Endothelial cell of umbilical vein (primary cell): ENCODE results near the gene TEX26. TPM values are rescaled to one million over a fixed set of nuclear protein-coding genes. Genes with fewer than 3 reads are reported as not detected.

Source experiments
- BruUV-seq: library from RNA; stranded (reverse); fragments of 400-500 nt; replicated peaks from 2 replicates; lab custom pipeline; 2021; lab: Mats Ljungman, UMichigan
- CTCF ChIA-PET: fragments of 300-600, 350-600 bp; sonication (Branson Sonifier 250); formaldehyde crosslinking; loops from one replicate; lab custom pipeline; 2021; ENCODE audit warnings: antibody characterized with exemption, inconsistent platforms; lab: Charles Lee
- POLR2A ChIA-PET: fragments of 300-600, 350-600 bp; sonication (Branson Sonifier 250); formaldehyde crosslinking; loops from one replicate; lab custom pipeline; 2021; ENCODE audit warnings: antibody characterized with exemption, inconsistent platforms; lab: Charles Lee
- DNase-seq: peaks from one replicate; pipeline ENCODE4 v3.0.0-alpha.2; 2011; ENCODE audit warnings: low read depth, low spot score
- FAIRE-seq: peaks from 2 replicates; lab custom pipeline; 2011; peaks lifted over from hg19 to GRCh38; lab: Jason Lieb, UNC
- H2AFZ ChIP-seq: 2 replicates; pipeline ENCODE4 v1.6.0; 2012; ENCODE audit warnings: low read depth, low read length, control low read depth, inconsistent platforms
- H3K27ac ChIP-seq: 2 replicates; pipeline ENCODE4 v1.5.1; 2011; ENCODE audit warnings: low read depth, mild to moderate bottlenecking, control low read depth, low read length, moderate library complexity; ENCODE audit not compliant: insufficient read depth
- H3K27me3 ChIP-seq, 2 experiments: 2 replicates each; pipeline versions ENCODE4 v1.6.0 to v1.6.1; 2011; ENCODE audit warnings: low read length in 2 of 2, mixed read lengths in 1 of 2; ENCODE audit not compliant: control insufficient read depth in 2 of 2, insufficient read depth in 2 of 2
- H3K36me3 ChIP-seq, 2 experiments: 2 replicates in 1 of 2; 3 replicates in 1 of 2; pipeline ENCODE4 v1.5.1; 2011; ENCODE audit warnings: low read length in 2 of 2, mild to moderate bottlenecking in 1 of 2, moderate library complexity in 1 of 2; ENCODE audit not compliant: control insufficient read depth in 2 of 2, insufficient read depth in 2 of 2; ENCODE audit errors: extremely low read depth in 1 of 2
- H3K4me1 ChIP-seq: 3 replicates; pipeline ENCODE4 v1.5.1; 2011; ENCODE audit warnings: mild to moderate bottlenecking, low read length; ENCODE audit not compliant: control insufficient read depth, insufficient read depth; ENCODE audit errors: extremely low read depth
- H3K4me2 ChIP-seq: 2 replicates; pipeline ENCODE4 v1.6.1; 2011; ENCODE audit warnings: low read length, control low read depth, mixed read lengths; ENCODE audit not compliant: insufficient read depth
- H3K4me3 ChIP-seq, 3 experiments: fragments of 200-600 bp in 1 of 3; sonication (generic), shearing (Covaris generic) in 1 of 3; replicated peaks in 1 of 3; 2 replicates each; pipeline ENCODE4 v1.5.1; 2011 to 2016; ENCODE audit warnings: control low read depth in 3 of 3, low read length in 3 of 3, mild to moderate bottlenecking in 2 of 3, inconsistent platforms in 1 of 3, low read depth in 1 of 3, moderate library complexity in 1 of 3; ENCODE audit not compliant: insufficient read depth in 1 of 3
- H3K79me2 ChIP-seq: 2 replicates; pipeline ENCODE4 v1.6.0; 2012; ENCODE audit warnings: low read length, inconsistent platforms; ENCODE audit not compliant: control insufficient read depth, insufficient read depth
- H3K9ac ChIP-seq: replicated peaks from 2 replicates; pipeline ENCODE3; 2011; ENCODE audit warnings: low read length, control low read depth; ENCODE audit not compliant: insufficient read depth; ENCODE audit errors: extremely low read depth
- H3K9me1 ChIP-seq: replicated peaks from 3 replicates; pipeline ENCODE4 v1.6.0; 2011; ENCODE audit warnings: mild to moderate bottlenecking, low read length; ENCODE audit not compliant: control insufficient read depth, insufficient read depth; ENCODE audit errors: extremely low read depth
- H3K9me3 ChIP-seq: replicated peaks from 2 replicates; pipeline ENCODE4 v1.5.1; 2012; ENCODE audit warnings: low read length, inconsistent platforms; ENCODE audit not compliant: control insufficient read depth, insufficient read depth
- H4K20me1 ChIP-seq: replicated peaks from 2 replicates; pipeline ENCODE3; 2011; ENCODE audit warnings: mild to moderate bottlenecking, low read length; ENCODE audit not compliant: control insufficient read depth, insufficient read depth; ENCODE audit errors: extremely low read depth
- FOS ChIP-seq: IDR thresholded peaks from 2 replicates; pipeline ENCODE4 v1.6.1; 2011; ENCODE audit warnings: mild to moderate bottlenecking, low read length, moderate library complexity, borderline replicate concordance; ENCODE audit not compliant: insufficient read depth
- dilution Hi-C: fragments of 300-500 bp; cut with MboI; formaldehyde crosslinking; loops from one replicate; pipeline ENCODE4 v1.15.0; 2019; ENCODE audit warnings: low sequenced_read_pairs; ENCODE audit not compliant: extremely low pct_ligation_motif_present
- intact Hi-C: fragments of 100-400 bp; cut with micrococcal nuclease; formaldehyde crosslinking; loops from one replicate; pipeline ENCODE4 v1.10.0; 2022
- polyA plus RNA-seq, 4 experiments: library from polyadenylated mRNA; depleted of rRNA in 3 of 4; stranded (reverse) in 3 of 4; unstranded in 1 of 4; fragments of >200 nt; gene quantifications; 2 replicates each; pipeline versions ENCODE4 v1.2.1 to v1.2.3, GENCODE V29; 2011 to 2012; ENCODE audit warnings: missing spikeins in 1 of 4
- total RNA-seq: library from RNA; stranded (reverse); gene quantifications from 2 replicates; pipeline ENCODE4 v1.2.3, GENCODE V29; 2021
- TF ChIP-seq, protein P1 (sequence below), 2 donors: IDR thresholded peaks; 1 replicate in 1 of 2; 2 replicates in 1 of 2; pipeline ENCODE4 v1.5.1; 2011; ENCODE audit warnings: low read length in 2 of 2, mild to moderate bottlenecking in 2 of 2, moderate library complexity in 2 of 2, control low read depth in 1 of 2, inconsistent platforms in 1 of 2, low read depth in 1 of 2; ENCODE audit not compliant: insufficient read depth in 1 of 2; ENCODE audit errors: extremely low read depth in 1 of 2
- TF ChIP-seq, protein P2 (sequence below): IDR thresholded peaks from 2 replicates; pipeline ENCODE4 v1.6.1; 2011; ENCODE audit not compliant: insufficient read depth, insufficient read length

Gene TEX26
- total and polyA plus RNA-seq, 2 donors (not counting 3 experiments of a cell fraction or from before 2014, with no cell fraction given), result not detected

DNA sequence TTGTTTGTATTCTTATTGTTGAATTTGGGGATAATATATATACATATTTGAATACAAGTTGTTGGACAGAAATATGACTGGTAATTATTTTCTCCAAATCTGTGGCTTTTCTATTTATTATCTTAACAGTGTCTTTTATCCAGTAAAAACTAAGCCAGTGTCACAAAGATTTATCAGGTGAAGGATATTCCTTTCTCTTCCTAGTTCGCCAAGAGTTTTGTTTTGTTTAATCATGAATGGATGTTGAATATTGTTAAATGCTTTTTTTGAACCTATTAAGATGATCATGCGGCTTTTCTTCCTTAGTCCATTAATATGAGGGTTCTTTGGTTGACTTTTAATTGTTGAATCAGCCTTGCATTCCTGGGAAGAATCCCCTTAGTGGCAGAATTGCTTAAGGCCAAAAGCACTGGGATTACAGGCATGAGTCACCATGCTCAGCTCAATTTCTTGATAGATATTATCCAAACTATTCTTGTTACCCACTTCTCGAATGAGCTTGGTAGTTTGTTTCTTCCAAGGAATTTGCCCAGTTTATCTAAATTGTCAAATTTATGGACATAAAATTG is 53.3 kb downstream of the TEX26 start:
- CTCF ChIA-PET, result interaction anchor here (1.3 to 1.8 kb wide), 2 partner anchors 12 to 59 kb away, joined by 3 to 6 read pairs; no protein-coding TSS in a partner anchor
- no peaks in the 10 kb centered on the region for H3K27me3 ChIP-seq
- no peaks in the 10 kb centered on the region for H3K36me3 ChIP-seq
- POLR2A ChIA-PET, result no interaction called here
- no peak for FAIRE-seq
- no TSS peak for BruUV-seq
- H3K27ac ChIP-seq, result no peak overlapping the region
- H3K9me1 ChIP-seq, result no peaks in the 10 kb centered on the region
- no peak overlapping the region for H3K4me3 ChIP-seq
- H2AFZ ChIP-seq, result no peak overlapping the region
- H3K9me3 ChIP-seq, result no peaks in the 10 kb centered on the region
- intact Hi-C loops (no loop called here), dilution Hi-C loops (no loop called here)
- no peak overlapping the region for H3K9ac ChIP-seq
- TF ChIP-seq, protein P1, sequence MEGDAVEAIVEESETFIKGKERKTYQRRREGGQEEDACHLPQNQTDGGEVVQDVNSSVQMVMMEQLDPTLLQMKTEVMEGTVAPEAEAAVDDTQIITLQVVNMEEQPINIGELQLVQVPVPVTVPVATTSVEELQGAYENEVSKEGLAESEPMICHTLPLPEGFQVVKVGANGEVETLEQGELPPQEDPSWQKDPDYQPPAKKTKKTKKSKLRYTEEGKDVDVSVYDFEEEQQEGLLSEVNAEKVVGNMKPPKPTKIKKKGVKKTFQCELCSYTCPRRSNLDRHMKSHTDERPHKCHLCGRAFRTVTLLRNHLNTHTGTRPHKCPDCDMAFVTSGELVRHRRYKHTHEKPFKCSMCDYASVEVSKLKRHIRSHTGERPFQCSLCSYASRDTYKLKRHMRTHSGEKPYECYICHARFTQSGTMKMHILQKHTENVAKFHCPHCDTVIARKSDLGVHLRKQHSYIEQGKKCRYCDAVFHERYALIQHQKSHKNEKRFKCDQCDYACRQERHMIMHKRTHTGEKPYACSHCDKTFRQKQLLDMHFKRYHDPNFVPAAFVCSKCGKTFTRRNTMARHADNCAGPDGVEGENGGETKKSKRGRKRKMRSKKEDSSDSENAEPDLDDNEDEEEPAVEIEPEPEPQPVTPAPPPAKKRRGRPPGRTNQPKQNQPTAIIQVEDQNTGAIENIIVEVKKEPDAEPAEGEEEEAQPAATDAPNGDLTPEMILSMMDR (IDR thresholded peaks at IDR 0.05; ENCODE audit: extremely low read depth in 1 of 2, insufficient read depth in 1 of 2, low read depth in 1 of 2, low read length in 2 of 2), result no peak
- TF ChIP-seq FOS, result peak; percentile 18
- H3K4me1 ChIP-seq, result no peaks in the 10 kb centered on the region
- no peak for DNase-seq
- H3K79me2 ChIP-seq, result no peaks in the 10 kb centered on the region
- H3K4me2 ChIP-seq, result no peak overlapping the region
- H4K20me1 ChIP-seq, result no peaks in the 10 kb centered on the region

DNA sequence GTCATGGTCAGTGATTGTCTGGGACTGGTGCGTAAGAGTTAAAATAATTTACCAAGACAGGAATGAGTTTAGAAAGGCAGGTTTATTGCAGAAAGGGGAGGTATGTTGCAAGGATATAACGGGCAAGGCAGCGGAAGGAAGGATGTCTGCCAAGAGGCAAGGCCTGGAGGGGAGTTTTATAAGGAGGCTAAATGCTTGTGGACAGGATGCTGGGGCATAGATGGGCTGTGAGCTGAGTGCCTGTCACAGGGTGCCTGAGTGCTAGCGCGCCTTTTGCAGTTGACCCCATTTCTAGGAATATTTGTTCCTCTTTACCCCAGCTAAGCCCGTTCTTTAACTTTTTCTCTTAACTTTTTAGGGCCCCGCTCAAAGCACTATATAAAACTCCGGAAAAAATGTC is 58.7 kb downstream of the TEX26 start:
- FAIRE-seq (no peak), DNase-seq (no peak)
- intact Hi-C loops, result no loop called here
- Histone ChIP-seq H3K9ac (no peak overlapping the region), H3K36me3 (no peaks in the 10 kb centered on the region), H3K9me3 (no peaks in the 10 kb centered on the region), H3K4me3 (no peak overlapping the region), H3K9me1 (no peaks in the 10 kb centered on the region), H3K27me3 (peaks cover 5 to 7% of the 10 kb centered on the region in 2 experiments), H3K27ac (no peak overlapping the region), H2AFZ (no peak overlapping the region), H3K4me1 (no peaks in the 10 kb centered on the region), H3K4me2 (no peak overlapping the region), H4K20me1 (no peaks in the 10 kb centered on the region), H3K79me2 (no peaks in the 10 kb centered on the region)
- ChIA-PET CTCF (no interaction called here), POLR2A (no interaction called here)
- TF ChIP-seq, protein P1 (IDR thresholded peaks at IDR 0.05; ENCODE audit: extremely low read depth in 1 of 2, insufficient read depth in 1 of 2, low read depth in 1 of 2, low read length in 2 of 2), result no peak
- TF ChIP-seq, protein P2, sequence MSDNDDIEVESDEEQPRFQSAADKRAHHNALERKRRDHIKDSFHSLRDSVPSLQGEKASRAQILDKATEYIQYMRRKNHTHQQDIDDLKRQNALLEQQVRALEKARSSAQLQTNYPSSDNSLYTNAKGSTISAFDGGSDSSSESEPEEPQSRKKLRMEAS, result no peak
- BruUV-seq, result no TSS peak
- dilution Hi-C loops, result no loop called here
